Posterior vena cava (tissue), 2 donors: ENCODE results near the gene BFSP2. TPM values are rescaled to one million over a fixed set of nuclear protein-coding genes. Genes with fewer than 3 reads are reported as not detected.

ENCODE experiments used
- DNase-seq: peaks from one replicate; pipeline ENCODE4 v3.0.0-alpha.2; 2020; ENCODE audit warnings: low spot score
- intact Hi-C, 2 donors: fragments of 100-400 bp; cut with DNase I; formaldehyde crosslinking; loops; one replicate each; pipeline versions ENCODE4 v1.14.1 to v1.14.2; 2022 to 2023
- total RNA-seq, 2 donors: library from RNA; stranded (reverse); fragmentation: NEBNext Ultra II Directional; extraction: Animal tissue kit (Norgen Biotek cat#: 25700); gene quantifications; one replicate each; pipeline ENCODE4 v1.2.1, GENCODE V29; 2021
- donor health status: DM: yes; HTN: yes; CAD: no.
- donor health status: DM: yes; HTN: yes; CAD: no.

The BFSP2 gene
- total RNA-seq, 2 donors from 2014 or later, result not detected

- DNase-seq, result no peak
- intact Hi-C loops, result no loop called here
These were observed 45.3 kb downstream of the BFSP2 start for GRCh38 chr3:133445108-133445507.

DNA sequence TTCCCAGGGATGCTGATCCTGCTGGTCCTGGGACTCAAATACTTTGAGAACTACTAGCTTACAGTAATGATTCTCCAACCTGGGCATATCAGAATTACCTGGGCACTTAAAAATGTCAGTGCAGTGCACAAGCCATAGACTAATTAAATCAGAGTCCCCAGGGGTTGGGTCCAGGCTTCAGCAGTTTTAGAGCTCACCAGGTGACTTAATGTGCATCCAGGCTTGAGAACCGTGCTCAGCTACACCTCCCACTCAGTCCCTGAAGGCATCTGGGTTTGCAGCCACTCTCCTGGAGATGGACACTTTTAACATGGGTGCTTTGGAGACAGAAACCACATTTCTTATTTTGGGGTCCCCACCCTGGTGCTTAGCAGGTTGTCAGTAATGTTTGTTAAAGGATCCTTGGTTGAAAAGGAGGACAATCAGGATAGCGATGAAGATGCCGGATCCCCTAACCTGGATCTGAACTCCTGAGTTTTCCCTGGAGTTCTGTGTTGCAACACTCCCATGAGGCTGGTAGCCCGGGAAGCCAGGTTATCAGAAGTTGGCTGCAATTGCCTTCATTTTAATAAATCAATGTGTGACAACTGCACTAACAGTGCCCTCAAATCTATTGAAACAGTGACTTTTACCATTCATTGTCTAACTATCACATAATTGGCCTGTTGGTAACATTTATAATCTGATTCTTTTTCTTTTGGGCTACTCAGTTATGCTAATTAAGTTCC lies 48.1 kb downstream of the BFSP2 start:
- DNase-seq, result no peak
- intact Hi-C loops, result no loop called here

DNA sequence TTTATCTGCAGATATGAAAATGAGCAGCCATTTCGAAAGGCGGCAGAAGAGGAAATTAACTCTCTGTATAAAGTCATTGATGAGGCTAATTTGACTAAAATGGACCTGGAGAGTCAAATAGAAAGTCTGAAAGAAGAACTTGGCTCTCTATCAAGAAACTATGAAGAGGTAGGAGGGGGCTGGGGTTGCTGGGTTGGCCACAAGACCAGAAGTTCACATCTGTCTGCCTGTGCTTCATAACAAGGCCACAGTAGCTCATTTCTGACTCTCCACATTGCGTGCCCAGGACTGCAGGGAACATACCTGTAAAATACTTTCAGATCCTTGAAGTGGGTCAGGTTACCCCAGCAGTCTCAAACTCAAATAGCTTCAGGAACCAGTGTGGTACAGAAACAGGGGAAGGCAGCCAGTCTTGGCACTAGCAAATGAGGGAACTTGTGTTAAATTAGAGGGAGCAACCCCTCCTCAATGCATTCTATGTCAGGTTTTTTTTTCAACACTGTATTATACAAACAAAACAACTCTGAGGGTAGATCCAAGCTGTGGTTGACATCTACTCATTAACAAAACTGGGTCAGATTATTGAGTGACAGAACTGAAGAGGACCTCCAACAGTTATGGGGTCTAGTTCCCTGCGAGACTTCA lies 48.7 kb downstream of the BFSP2 start:
- intact Hi-C loops, result no loop called here
- no peak for DNase-seq

DNA sequence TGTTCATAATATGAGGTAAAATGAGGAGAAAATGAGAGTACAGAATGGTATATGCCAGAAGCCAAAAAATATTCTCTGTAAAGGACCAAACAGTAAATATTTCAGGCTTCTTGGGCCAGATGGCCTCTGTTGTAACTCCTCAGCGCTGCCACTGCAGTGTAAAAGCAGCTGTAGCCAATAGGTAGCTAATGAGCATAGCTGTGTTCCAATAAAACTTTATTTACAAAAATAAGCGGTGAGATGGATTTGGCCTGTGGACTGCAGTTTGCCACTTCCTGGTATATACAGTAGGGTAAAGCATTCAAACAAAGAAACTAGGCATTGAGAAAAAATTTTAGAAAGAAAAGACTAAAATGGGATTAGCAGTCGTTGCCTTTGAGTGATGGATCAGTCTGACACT lies 51.5 kb downstream of the BFSP2 start:
- no peak for DNase-seq
- intact Hi-C loops, result no loop called here

DNA sequence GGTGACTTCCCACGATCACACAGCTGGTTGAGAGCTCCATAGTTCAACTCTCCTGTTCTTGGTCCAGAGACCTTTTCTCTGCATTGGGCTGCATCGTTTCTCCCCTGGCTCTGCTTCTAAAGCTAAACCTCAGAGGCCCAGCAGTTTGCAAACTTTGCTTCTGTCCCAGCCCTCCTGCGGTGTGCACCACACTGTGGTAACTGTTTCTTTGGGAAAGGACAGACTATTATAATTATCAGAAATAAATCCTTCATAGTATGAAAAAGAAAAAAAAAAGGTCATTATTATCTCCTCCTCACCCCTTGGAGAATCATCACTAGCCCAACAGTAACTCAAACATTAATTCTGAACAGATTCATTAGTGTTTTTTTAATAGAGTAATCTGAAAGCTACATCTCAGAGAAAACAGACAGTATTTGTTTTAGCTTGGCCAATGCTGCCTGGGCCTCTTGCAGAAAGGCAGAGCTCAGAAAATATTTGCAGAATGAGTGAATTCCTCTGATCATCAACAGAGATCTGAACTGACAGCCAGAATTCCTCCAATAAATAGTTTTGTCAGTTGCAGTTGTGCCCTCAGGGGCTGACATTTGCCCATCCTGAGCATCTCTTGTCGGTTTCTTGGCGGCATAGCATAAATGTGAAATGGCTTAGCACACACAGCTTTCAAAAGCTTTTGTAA lies 52.9 kb downstream of the BFSP2 start:
- intact Hi-C loops, result no loop called here
- no peak for DNase-seq

DNA sequence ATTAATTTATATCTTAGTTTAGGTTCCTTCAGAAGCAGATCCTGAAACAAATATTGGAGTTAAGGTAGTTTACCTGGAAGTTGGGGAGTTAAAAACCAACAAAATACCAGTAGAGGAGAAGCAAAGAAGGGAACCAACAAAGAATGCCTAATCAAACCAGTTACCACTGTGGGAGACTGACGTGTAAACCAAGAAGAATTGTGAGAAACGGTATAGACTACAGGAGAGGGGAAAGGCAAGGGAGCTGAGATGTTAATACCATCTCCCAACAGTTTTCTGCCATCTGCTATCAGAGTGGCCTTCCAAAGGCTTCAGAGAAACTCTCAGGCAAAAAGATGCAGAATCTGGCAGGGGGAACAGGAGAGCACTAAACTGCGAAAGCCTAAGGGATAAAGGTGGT lies 53.5 kb downstream of the BFSP2 start:
- intact Hi-C loops, result no loop called here
- DNase-seq, result no peak

- no peak for DNase-seq
These were observed 55.4 kb downstream of the BFSP2 start for GRCh38 chr3:133455281-133455680.

DNA sequence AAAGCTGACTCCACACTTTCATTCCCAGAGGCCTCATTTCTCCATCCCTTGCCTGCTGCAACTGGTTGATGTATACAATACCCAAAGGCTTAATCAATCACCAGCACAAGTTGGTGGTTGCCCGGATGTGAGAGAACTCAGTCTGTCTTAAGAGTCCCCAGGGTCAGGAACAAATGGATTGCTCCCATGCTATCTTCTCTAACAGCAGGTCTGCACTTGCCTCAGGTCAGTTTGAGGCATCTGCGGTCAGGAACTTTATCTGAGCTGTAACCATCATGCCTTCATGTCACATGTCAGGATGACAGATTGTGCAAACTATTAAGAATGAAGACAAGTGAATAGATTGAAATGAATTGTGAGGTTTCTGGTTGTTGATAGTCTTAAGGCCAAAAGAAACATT lies 56.1 kb downstream of the BFSP2 start:
- DNase-seq, result no peak
- intact Hi-C loops, result no loop called here

More at GRCh38 chr3:133455281-133455680, 55.4 kb downstream of the BFSP2 start:
- intact Hi-C loops, result no loop called here

GRCh38 chr3:133457025-133457424 lies 57.2 kb downstream of the BFSP2 start:
- intact Hi-C loops, result no loop called here
- DNase-seq, result no peak

GRCh38 chr3:133457465-133458067 lies 57.7 kb downstream of the BFSP2 start:
- no peak for DNase-seq

DNA sequence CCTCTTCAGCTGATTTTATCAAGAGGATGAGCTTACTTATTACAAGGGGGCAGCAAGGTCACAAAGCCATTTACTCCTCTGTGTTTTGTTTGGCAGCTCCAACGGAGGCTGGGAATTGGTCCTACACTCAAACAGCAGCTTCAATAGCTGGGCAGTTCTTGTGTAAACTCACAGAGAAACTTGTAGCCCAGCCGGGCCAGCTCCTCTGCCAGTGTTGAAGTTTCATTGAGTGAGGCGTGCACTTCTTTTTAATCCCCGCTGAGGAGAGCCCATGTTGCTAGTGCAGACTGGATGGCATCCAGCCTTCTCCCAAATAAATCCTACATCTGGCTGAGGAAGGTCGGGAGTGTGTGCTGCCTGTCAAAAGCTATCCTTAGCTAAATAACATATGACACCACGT lies 59.5 kb downstream of the BFSP2 start:
- DNase-seq, result no peak
- intact Hi-C loops, result no loop called here

More at GRCh38 chr3:133457465-133458067, 57.7 kb downstream of the BFSP2 start:
- intact Hi-C loops, result no loop called here

DNA sequence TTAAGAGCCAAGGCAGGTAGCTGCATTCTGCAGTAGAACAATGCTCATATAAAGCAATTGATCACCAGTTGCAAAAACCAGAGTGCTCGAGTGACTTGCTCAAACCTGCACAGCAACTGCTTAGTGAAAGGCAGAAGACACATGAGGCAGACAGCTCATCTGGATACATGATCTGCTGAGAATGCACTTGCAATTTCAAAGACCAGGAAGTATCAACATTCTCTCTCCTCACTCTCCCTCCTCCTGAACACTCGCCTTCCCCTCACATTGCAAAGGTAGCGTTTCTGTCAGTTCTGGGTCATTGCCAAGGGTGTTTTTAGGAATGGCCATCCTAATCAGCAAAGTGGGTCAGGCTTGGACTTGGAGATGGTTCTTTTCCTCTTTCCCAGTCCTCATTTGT lies 61.0 kb downstream of the BFSP2 start:
- DNase-seq, result no peak
- intact Hi-C loops, result no loop called here

DNA sequence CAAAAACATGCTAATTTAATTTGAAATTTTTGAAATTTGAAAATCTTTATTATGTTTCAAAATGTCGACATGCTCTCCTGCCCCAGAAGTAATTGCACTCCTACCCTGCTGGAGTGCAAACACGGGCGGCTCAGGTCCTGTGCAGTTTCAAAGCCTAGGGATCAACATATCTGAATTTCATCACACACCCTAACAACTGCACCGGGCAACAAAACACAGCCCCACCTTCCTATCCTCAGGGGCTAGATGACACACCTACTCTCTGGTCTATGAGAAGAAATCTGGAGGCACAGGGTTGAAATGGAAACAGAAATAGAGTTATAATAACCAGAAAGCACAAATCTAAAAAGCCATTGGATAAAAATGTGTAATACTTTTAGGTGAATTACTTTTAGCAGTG lies 61.4 kb downstream of the BFSP2 start:
- intact Hi-C loops, result no loop called here
- no peak for DNase-seq

DNA sequence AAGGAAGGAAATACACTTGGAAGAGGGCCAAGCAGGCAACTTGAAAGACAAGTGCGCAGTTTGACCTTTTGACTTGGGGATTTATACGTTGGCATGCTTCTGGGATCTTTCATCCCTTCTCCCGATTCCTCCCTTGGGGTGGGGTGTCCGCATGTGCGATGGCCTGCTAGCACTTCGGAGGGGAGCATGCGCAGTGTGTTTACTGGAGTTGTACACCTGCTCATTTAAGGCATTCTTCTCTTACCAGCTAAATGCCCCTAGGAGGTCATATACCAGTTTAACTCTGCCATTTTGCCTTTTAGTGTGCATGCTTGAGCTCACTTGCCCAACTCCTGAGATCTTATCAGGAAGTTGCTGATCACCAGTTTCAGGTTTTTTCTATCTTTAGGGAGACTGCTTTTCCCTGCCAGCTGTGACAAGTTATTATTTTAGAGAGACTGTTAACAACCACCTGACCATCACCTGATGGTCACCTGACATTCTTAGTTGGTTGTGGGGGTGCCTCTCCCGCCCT lies 63.5 kb downstream of the BFSP2 start:
- DNase-seq, result no peak
- intact Hi-C loops, result no loop called here

DNA sequence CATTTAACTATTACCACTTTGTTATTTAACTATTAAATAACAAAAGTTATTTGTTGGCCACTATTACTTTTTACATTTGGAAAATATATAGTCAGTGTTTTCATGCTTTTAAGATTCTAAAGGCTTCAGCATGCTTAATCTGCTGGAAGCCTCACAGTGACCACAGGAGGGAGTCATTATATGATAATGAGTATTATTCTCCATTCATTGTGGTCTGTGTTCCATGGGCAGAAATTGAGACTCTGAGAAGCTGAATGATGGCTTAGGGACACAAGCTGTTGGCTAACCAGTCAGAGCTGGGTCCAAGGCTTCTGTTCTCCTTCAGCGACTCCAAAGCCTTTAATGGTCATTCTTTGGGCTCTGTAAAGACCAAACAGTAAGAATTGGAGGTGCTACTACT lies 64.7 kb downstream of the BFSP2 start:
- no peak for DNase-seq
- intact Hi-C loops, result no loop called here

DNA sequence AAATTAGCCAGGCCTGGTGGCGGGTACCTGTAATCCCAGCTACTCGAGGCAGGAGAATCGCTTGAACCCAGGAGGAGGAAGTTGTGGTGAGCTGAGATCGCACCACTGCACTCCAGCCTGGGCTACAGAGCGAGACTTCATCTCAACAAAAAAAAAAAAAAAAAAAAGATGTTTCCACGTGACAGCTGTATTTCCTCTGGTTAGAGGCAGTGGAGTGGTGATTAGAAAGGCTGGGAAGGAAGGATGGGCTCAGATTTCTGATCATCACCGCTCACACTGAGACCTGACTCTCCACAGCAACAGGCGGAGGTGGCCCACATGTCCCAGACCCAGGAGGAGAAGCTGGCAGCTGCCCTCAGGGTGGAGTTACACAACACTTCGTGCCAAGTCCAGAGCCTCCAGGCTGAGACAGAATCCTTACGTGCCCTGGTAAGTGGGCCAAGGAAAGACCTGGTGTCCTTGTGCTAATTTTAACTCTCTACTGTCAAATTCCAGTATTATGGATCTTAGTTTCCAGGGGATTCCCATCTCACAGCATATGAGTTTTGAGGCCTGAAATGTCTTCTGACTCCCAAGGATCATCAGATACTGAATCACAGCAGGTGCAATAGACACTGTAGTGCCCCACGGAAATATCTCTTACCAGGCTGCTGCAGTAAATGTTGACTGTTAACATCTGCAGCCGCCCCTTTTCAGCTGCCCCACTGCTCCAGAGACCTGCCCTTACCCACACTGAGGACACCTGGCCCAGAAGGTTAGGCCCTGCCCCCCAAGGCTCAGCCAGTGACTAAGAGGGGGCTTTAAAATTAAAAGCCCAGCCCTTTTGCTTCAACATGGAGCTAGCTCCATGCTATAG lies 66.9 kb downstream of the BFSP2 start:
- intact Hi-C loops, result no loop called here
- DNase-seq, result no peak

DNA sequence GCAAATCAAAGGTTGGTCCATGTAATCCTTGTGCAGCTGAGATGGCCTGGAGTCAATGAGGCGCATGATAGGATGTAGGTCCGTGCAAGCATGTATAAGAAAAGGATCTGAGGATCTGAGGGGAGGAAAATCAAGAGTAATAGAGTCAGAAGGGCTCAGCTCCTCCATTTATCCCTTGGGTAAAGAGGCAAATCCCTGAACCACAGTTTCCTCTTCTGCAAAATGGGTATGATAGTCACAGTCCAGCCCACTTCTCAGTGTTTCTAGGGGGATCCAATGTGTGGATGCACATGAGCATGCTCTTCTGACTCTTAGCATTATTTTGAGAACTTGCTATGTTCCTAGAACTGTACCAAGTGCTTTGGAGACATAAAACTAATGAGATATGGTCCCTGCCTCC lies 67.9 kb downstream of the BFSP2 start:
- DNase-seq, result no peak
- intact Hi-C loops, result no loop called here

- no peak for DNase-seq
- intact Hi-C loops, result no loop called here
These were observed 68.4 kb downstream of the BFSP2 start for GRCh38 chr3:133468251-133468721.

DNA sequence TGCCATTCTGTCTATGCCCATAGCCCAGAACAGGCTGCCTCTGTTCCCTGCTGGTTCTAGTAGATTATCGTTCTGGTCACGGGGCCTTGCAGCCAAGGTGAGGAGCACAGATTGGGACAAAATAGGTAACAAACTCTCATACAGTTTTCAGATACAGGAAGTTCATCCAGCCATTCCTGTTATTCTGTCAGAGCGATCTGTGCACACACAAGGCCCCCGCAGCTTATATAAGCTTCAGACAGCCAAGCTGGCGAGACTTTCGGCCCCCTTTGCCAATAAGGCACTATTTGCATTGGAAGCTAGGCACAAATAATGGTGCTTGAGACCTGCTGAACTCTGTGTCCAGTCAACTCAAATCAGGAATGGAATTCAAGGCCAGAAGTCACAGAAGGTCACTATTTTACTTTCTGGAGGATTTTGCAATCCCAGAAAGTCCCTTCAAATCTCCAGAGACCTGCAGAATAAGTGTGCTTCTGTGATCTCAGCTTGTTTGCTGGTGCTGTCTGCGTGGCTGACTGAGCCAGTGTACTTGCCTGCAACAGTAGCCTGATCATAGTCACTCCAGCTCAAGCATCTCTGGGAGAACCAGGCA lies 69.4 kb downstream of the BFSP2 start:
- intact Hi-C loops, result no loop called here
- DNase-seq, result no peak
